Activated B cell treated with CpG ODN at 0.5 μM for 24 hours (primary cell): Measurements from ENCODE around the gene PDE9A. TPM values are rescaled to one million over a fixed set of nuclear protein-coding genes. Genes with fewer than 3 reads are reported as not detected.

Experiments
- ATAC-seq: fragments of 200-7000 bp; cut with Tn5 transposase; one replicate; pipeline ENCODE4 v1.10.0; 2021; ENCODE audit warnings: low read depth, mild to moderate bottlenecking, moderate library complexity
- CTCF ChIA-PET: fragments of 350-600 bp; sonication (Branson Sonifier 250); formaldehyde crosslinking; loops from one replicate; lab custom pipeline; 2021; ENCODE audit warnings: antibody characterized with exemption; lab: Charles Lee
- POLR2A ChIA-PET: fragments of 350-600 bp; sonication (Branson Sonifier 250); formaldehyde crosslinking; loops from one replicate; lab custom pipeline; 2021; ENCODE audit warnings: antibody characterized with exemption; lab: Charles Lee
- DNase-seq: peaks from one replicate; pipeline ENCODE4 v3.0.0; 2022
- H3K27ac Mint-ChIP-seq: one replicate; pipeline ENCODE4 v1.8.0; 2020; ENCODE audit warnings: mixed read lengths
- H3K27me3 Mint-ChIP-seq: one replicate; pipeline ENCODE4 v1.8.0; 2021; ENCODE audit warnings: mixed read lengths
- H3K36me3 Mint-ChIP-seq: one replicate; pipeline ENCODE4 v1.8.0; 2021; ENCODE audit warnings: low read depth, mixed read lengths
- H3K4me1 Mint-ChIP-seq: one replicate; pipeline ENCODE4 v1.8.0; 2021; ENCODE audit warnings: mixed read lengths
- H3K4me3 Mint-ChIP-seq: one replicate; pipeline ENCODE4 v1.8.0; 2020; ENCODE audit warnings: mild to moderate bottlenecking, mixed read lengths
- H3K9me3 Mint-ChIP-seq: one replicate; pipeline ENCODE4 v1.8.0; 2020; ENCODE audit warnings: mixed read lengths
- CTCF ChIP-seq: fragments of 200-600 bp; IDR thresholded peaks from one replicate; pipeline ENCODE4 v1.8.0; 2022; ENCODE audit warnings: antibody characterized with exemption, mild to moderate bottlenecking
- intact Hi-C: fragments of 100-400 bp; cut with micrococcal nuclease; formaldehyde crosslinking; loops from one replicate; pipeline ENCODE4 v1.15.1; 2024
- total RNA-seq: library from RNA; stranded (reverse); gene quantifications from 2 replicates; pipeline ENCODE4 v1.2.3, GENCODE V29; 2022

Gene PDE9A
- total RNA-seq, 1 donor from 2014 or later: 0.58 TPM

- intact Hi-C loops: no loop called here
- H3K4me3 Mint-ChIP-seq: no peak overlapping the region
- ChIA-PET CTCF (no interaction called here), POLR2A (interaction anchor here (0.6 to 0.9 kb wide), 3 partner anchors 145 to 573 kb away, joined by 3 to 6 read pairs (median 4); no protein-coding TSS in a partner anchor)
- no peak for DNase-seq
- H3K9me3 Mint-ChIP-seq: no peaks in the 10 kb centered on the region
- H3K27me3 Mint-ChIP-seq: no peaks in the 10 kb centered on the region
- no peak for TF ChIP-seq CTCF
- ATAC-seq: no peak
- no peaks in the 10 kb centered on the region for H3K36me3 Mint-ChIP-seq
- no peak overlapping the region for H3K27ac Mint-ChIP-seq
- peaks cover 13% of the 10 kb centered on the region for H3K4me1 Mint-ChIP-seq
Observed at GRCh38 chr21:42750737-42751530, 97.5 kb downstream of the PDE9A start.

GRCh38 chr21:42751866-42752265 is 98.4 kb downstream of the PDE9A start:
- Mint-ChIP-seq H3K4me3 (no peak overlapping the region), H3K9me3 (no peaks in the 10 kb centered on the region), H3K27ac (no peak overlapping the region), H3K4me1 (peaks cover 4% of the 10 kb centered on the region), H3K27me3 (no peaks in the 10 kb centered on the region), H3K36me3 (no peaks in the 10 kb centered on the region)
- ATAC-seq: no peak
- no peak for DNase-seq
- ChIA-PET POLR2A (no interaction called here), CTCF (no interaction called here)
- intact Hi-C loops: no loop called here
- no peak for TF ChIP-seq CTCF

- ATAC-seq: no peak
- CTCF ChIA-PET: no interaction called here
- no peak for TF ChIP-seq CTCF
- Mint-ChIP-seq H3K36me3 (no peaks in the 10 kb centered on the region), H3K4me3 (no peak overlapping the region), H3K4me1 (no peaks in the 10 kb centered on the region), H3K27me3 (no peaks in the 10 kb centered on the region), H3K9me3 (no peaks in the 10 kb centered on the region), H3K27ac (no peak overlapping the region)
- no peak for DNase-seq
- intact Hi-C loops: no loop called here
- POLR2A ChIA-PET: no interaction called here
Observed at GRCh38 chr21:42753804-42754203, 100.4 kb downstream of the PDE9A start.

GRCh38 chr21:42754270-42754933 is 101.0 kb downstream of the PDE9A start:
- no peak overlapping the region for H3K27ac Mint-ChIP-seq
- H3K36me3 Mint-ChIP-seq: no peaks in the 10 kb centered on the region
- H3K4me1 Mint-ChIP-seq: no peaks in the 10 kb centered on the region
- TF ChIP-seq CTCF: no peak
- ATAC-seq (no peak), DNase-seq (no peak)
- intact Hi-C loops: no loop called here
- no peaks in the 10 kb centered on the region for H3K27me3 Mint-ChIP-seq
- POLR2A ChIA-PET: no interaction called here
- no peak overlapping the region for H3K4me3 Mint-ChIP-seq
- CTCF ChIA-PET: no interaction called here
- no peaks in the 10 kb centered on the region for H3K9me3 Mint-ChIP-seq

GRCh38 chr21:42755031-42755665 is 101.7 kb downstream of the PDE9A start:
- CTCF ChIA-PET: no interaction called here
- Mint-ChIP-seq H3K4me3 (no peak overlapping the region), H3K4me1 (no peaks in the 10 kb centered on the region), H3K27me3 (no peaks in the 10 kb centered on the region), H3K36me3 (no peaks in the 10 kb centered on the region), H3K9me3 (no peaks in the 10 kb centered on the region), H3K27ac (no peak overlapping the region)
- no peak for DNase-seq
- ATAC-seq: no peak
- TF ChIP-seq CTCF: no peak
- intact Hi-C loops: no loop called here
- POLR2A ChIA-PET: no interaction called here
